SHP77 (cell line): ENCODE measurements around the gene SCAI.
"Not testable (repeated sequence)": the region's sequence is repeated elsewhere in the genome, so short reads cannot be mapped to it uniquely, and the experiment has no call there.

Experiments used
- DNase-seq, 2 experiments: peaks; one replicate each; lab custom pipeline; 2025; lab: John Stamatoyannopoulos, UW

SCAI gene

GRCh38 chr9:125143377-125144090 is at the start of gene SCAI:
SCAI (minus strand) TSS chr9:125143528; CDS start chr9:125143437, 91 bp downstream.
- peak; percentile 99 for DNase-seq

DNA sequence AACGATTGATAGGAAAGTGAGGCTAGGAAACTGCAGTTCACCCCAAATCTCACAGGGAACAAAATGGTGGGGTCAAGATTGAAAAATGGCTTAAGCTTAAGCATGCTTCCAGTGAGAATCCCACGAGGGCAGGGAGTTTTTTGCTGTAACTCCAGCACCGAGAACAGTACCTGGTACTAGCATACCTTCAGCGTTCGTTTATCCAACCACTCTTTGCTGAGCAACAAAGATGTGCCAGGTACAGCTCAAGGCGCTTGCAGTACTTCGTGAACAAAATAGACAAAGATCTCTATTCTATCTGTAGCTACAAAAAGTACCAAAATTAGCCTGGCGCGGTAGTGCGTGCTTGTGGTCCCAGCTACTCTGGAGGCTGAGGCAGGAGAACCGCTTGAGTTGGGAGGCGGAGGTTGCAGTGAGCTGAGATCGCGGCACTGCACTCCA is 47.1 kb upstream of the SCAI start:
- DNase-seq, result peak in 1 of 2 experiments; percentile 39

DNA sequence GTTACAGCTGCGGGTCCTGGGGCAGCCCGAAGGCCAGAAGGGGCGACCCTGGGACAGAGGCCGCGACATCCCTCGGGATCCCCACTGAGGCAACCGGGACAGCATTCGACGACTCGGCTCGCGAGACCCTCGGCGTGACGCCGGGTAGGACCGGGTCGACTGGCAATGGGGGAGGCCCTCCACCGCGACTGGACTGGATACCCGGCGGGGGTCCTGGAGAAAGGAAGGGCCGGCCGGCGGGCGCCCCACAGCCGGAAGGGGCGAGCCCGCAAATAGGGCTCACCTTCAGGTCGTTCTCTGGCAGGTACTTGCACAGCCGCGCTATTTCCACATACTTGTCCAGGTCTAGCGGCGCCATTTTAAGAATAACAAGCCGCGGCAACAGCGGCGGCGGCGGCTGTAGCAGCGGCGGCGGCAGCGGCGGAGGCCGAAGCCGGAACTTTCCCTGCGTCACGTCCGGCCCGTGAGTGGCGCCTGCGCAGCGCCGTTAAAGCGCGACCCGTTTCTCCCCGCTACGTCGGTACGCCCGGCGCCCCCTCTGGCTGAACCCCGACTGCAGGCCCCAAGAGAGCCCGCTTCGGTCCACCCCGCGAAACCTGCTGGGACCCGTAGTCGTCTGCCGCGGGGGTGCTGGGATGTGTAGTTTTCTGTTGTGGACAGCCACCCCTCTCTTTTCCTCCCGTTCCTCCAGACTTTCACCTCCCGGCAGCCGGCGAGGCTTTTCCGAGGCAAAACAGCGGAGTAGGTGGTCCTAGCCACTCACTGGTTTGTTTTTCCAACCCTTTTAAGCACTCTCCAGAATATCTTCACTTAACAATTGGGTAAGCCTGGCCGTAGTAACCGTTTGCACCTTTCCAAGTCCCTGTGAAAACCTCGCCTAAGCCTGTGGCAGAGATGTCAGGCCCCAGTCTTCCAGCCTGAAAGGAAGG is 46.3 kb upstream of the SCAI start, which contains the start of gene PPP6C:
Gene PPP6C, minus strand, starts transcription at position 443 of the 929 bp plus-strand sequence. Its CDS starts 85 bp downstream, at position 358.
- peak; percentile 94 to 97 for DNase-seq

DNA sequence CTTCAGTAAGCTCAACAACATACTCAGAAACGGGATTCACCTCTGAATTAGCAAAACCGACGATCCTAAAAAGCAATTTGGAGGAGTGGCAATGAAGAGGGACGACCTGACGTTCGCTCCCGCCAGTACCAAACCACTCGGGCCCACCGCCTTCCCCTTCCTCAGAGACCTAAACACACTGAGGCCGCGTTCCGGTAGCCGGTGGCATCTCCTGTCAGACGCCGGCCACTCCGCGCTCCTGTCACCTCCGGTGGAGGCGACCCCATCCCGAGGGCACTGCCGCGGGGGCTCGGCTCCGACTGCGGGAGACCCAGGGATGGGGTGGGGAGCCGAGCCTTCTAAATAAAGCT is 45.7 kb upstream of the SCAI start:
- peak in 1 of 2 experiments; percentile 18 for DNase-seq

GRCh38 chr9:125183561-125183960 is 40.2 kb upstream of the SCAI start:
- DNase-seq, result no peak

DNA sequence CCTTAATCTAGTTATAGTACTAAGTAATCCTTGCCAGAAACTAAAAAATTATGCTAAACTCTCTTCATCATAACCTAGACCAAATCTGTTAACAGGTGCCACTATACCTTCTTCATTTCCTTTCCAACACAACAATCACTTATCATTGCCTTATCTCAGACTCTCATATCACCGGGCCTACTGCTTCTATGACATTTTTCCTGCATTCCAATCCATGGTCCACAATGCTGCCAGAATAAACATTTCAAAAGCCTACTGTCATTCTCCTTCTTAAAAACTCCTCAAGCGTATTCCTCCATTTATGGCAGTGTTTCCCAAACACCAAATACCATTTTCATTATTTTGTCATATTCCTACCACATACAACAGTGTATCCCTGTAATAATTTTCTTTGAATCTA is 39.7 kb upstream of the SCAI start:
- DNase-seq, result no peak

- DNase-seq, result not testable (repeated sequence)
Observed at GRCh38 chr9:125181756-125182155, 38.4 kb upstream of the SCAI start.

DNA sequence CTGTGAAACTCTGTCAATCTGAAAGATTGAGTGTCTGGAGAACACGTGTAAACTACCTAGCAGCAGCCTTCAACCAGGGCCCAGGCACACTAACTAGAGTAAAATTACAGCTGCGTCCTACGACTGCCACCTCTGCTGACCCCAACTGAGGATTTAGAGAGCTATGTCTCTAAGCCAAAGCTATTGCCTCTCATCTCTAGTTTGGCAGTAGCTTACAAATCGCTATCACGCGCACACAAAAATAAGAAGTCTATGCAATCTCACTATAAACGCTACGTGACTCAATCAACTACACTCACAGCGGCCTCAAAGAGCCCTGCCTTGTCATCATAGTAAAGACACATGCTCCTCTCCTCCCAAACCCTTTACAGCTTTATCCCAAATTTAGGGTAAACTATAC is 37.5 kb upstream of the SCAI start:
- no peak for DNase-seq

- DNase-seq, result not testable (repeated sequence)
Observed at GRCh38 chr9:125179776-125180175, 36.4 kb upstream of the SCAI start.

DNA sequence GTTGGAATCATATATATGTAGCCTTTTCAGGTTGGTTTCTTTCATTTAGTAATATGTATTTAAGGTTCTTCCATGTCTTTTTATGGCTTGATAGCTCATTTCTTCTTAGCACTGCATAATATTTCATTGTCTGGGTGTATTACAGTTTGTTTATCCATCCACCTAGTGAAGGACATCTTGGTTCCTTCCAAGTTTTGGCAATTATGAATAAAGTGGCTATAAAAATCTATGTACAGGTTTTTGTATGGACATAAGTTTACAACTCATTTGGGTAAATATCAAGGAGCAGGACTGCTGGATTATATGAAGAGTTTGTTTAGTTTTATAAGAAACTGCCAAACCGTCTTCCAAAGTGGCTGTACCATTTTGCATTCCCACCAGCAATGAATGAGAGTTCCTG is 34.6 kb upstream of the SCAI start:
- no peak for DNase-seq

DNA sequence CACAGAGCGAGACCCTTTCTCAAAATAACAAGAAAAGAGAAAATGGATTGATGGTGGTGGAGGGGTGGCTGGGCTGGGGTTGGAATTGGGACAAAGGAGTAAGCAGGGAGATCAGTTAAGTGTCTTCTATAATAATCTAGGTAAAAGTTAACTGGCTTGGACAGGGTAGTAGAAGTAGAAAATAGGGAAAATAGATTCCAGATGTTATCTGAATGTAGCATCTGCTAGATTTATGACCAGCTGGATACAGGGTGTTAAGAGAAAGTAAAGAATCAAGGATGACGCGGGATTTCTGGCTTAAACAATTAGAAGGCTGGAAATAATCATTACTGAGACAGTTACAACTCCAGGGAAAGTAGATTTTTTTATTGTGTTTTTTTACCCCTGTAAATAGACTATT is 33.3 kb upstream of the SCAI start:
- DNase-seq, result no peak

DNA sequence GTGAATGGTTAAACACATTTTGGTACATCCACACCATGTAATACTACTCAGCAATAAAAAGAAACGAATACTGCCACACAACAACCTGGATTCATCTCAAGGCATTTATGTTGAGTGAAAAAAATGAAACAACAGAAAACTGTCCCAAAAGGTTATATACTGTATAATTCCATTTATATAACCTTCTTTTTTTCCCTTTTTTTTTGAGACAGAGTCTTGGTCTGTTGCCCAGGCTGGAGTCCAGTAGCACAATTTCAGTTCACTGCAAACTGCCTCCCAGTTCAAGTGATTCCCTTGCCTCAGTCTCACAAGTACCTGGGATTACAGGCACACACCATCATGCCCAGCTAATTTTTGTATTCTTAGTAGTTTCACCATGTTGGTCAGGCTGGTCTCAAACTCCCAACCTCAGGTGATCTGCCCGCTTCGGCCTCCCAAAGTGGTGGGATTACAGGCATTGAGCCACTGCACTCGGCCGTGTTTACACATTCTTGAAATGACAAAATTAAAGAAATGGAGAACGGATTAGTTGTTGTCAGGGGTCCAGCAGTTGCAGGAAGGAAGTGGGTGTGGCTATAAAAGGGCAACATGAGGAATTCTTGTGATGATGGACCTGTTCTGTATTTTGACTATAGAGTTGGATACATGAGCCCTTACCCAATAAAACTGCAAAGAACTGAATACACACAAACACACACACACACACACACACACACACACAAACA is 28.9 kb upstream of the SCAI start:
- DNase-seq, result no peak

GRCh38 chr9:125169895-125170294 is 26.6 kb upstream of the SCAI start:
- no peak for DNase-seq

DNA sequence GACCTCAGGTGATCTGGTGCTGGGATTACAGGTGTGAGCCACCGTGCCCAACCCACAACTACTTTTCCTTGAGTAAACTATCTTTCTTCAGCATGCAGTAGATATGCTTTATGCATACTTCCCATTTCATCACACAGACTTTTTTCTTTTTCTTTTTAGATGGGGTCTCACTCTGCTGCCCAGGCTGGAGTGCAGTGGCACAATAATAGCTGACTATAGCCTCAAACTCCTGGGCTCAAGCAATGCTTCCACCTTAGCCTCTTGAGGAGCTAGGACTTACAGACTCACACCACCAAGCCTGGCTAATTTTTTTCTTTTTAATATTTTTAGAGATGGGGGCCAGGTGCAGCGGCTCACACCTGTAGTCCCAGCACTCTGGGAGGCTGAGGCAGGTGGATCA is 23.4 kb upstream of the SCAI start:
- no peak for DNase-seq

- not testable (repeated sequence) for DNase-seq
Observed at GRCh38 chr9:125162891-125163290, 19.6 kb upstream of the SCAI start.

GRCh38 chr9:125161284-125161918 is 18.1 kb upstream of the SCAI start:
- DNase-seq, result no peak

GRCh38 chr9:125160750-125161149 is 17.4 kb upstream of the SCAI start:
- DNase-seq, result no peak

GRCh38 chr9:125156551-125156950 is 13.2 kb upstream of the SCAI start:
- no peak for DNase-seq

GRCh38 chr9:125153712-125154367 is 10.5 kb upstream of the SCAI start:
- DNase-seq, result no peak

DNA sequence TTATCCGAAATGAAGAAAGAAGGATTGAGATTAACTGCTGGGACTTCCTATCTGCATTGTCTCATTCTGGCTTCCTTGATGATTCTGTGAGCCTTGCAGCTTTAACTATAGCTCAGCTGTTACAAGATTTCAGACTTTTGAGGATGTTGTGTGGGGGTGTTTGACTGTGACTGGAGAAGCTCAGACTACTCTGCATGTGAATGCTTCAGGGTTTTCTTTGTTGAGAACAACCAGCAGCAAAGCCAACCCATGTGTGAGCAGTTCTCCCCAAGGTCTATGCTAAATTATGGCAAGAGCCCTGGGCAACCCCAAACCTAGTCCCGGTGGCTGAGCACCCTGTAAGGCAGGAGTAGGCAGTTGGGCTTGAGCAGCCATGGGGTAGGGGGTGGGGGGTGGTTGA is 8.4 kb upstream of the SCAI start:
- no peak for DNase-seq
